ENCODE results near the gene EFHC1. TPM values are rescaled to one million over a fixed set of nuclear protein-coding genes. Genes with fewer than 3 reads are reported as not detected.
A peak's percentile ranks its signal among the peaks of the same experiment; 100 is the strongest.

EFHC1 gene
- total and polyA plus RNA-seq, 2 of the 13 experiments (the other 11 are each of a cell fraction or from before 2014, with no cell fraction given) = 23.4 to 29.5 TPM

- TF ChIP-seq ELF3 (CRISPR knock-in tag; IDR thresholded peaks at IDR 0.05) (peak; percentile 88), LCORL (IDR thresholded peaks at IDR 0.05) (0 out of 2 replicates have a peak, but pooled peaks have one; percentile 15), LCORL (CRISPR knock-in tag; IDR thresholded peaks at IDR 0.05) (no peak; the same call in 1 of the 2 replicates), ZNF546 (CRISPR knock-in tag; conservative IDR thresholded peaks at IDR 0.05) (peak; percentile 21; the same call in 1 of the 2 replicates), IRX3 (CRISPR knock-in tag; IDR thresholded peaks at IDR 0.05; ENCODE audit: borderline replicate concordance, low read depth) (no peak), HDAC1 (CRISPR knock-in tag; IDR thresholded peaks at IDR 0.05) (peak; percentile 39; the same call in 1 of the 2 replicates), U2AF1 (optimal IDR thresholded peaks at IDR 0.05; ENCODE audit: low read depth, low read length) (no peak), ZNF275 (CRISPR knock-in tag; IDR thresholded peaks at IDR 0.05; ENCODE audit: borderline replicate concordance) (no peak), ONECUT2 (CRISPR knock-in tag; IDR thresholded peaks at IDR 0.05) (peak; percentile 89), ATF4 (CRISPR knock-in tag; IDR thresholded peaks at IDR 0.05) (0 out of 4 replicates have a peak, but pooled peaks of 1 of the 2 experiments have one; percentile 9), SOX6 (IDR thresholded peaks at IDR 0.05) (no peak), SOX6 (CRISPR knock-in tag; IDR thresholded peaks at IDR 0.05) (peak; percentile 41; the same call in 1 of the 2 replicates), SNAI1 (CRISPR knock-in tag; IDR thresholded peaks at IDR 0.05; ENCODE audit: borderline replicate concordance) (0 out of 2 replicates have a peak, but pooled peaks have one; percentile 29), DMAP1 (CRISPR knock-in tag; IDR thresholded peaks at IDR 0.05) (0 out of 2 replicates have a peak, but pooled peaks have one; percentile 0), ZFP91 (CRISPR knock-in tag; IDR thresholded peaks at IDR 0.05; ENCODE audit: borderline replicate concordance) (peak; percentile 7; the same call in 1 of the 2 replicates), NBN (conservative IDR thresholded peaks at IDR 0.05) (no peak), ZFP41 (CRISPR knock-in tag; IDR thresholded peaks at IDR 0.05; ENCODE audit: borderline replicate concordance) (0 out of 2 replicates have a peak, but pooled peaks have one; percentile 2), GATAD1 (CRISPR knock-in tag; IDR thresholded peaks at IDR 0.05) (peak; percentile 74), TEAD2 (CRISPR knock-in tag; IDR thresholded peaks at IDR 0.05) (no peak), ZNF263 (CRISPR knock-in tag; IDR thresholded peaks at IDR 0.05) (peak; percentile 44), TEAD3 (CRISPR knock-in tag; optimal IDR thresholded peaks at IDR 0.05; ENCODE audit: borderline replicate concordance) (peak; percentile 42), PHF8 (CRISPR knock-in tag; IDR thresholded peaks at IDR 0.05) (peak; percentile 48), POGZ (CRISPR knock-in tag; IDR thresholded peaks at IDR 0.05) (0 out of 2 replicates have a peak, but pooled peaks have one; percentile 37), ZNF143 (CRISPR knock-in tag; IDR thresholded peaks at IDR 0.05) (no peak), KDM5A (IDR thresholded peaks at IDR 0.05; ENCODE audit: borderline replicate concordance, low read length) (peak; percentile 70), NFKB2 (CRISPR knock-in tag; IDR thresholded peaks at IDR 0.05; ENCODE audit: borderline replicate concordance) (no peak), MAFF (IDR thresholded peaks at IDR 0.05; ENCODE audit: low read depth, low read length) (no peak), THAP11 (CRISPR knock-in tag; IDR thresholded peaks at IDR 0.05) (peak; percentile 49), ELF4 (CRISPR knock-in tag; IDR thresholded peaks at IDR 0.05; ENCODE audit: borderline replicate concordance) (peak; percentile 76), ZNF543 (CRISPR knock-in tag; IDR thresholded peaks at IDR 0.05) (no peak)
Observed at GRCh38 chr6:52420668-52421358, 671 bp downstream of the EFHC1 start (continued).
